Neural progenitor cell (in vitro differentiated cells): ENCODE results near the gene TNFRSF21. TPM values are rescaled to one million over a fixed set of nuclear protein-coding genes. Genes with fewer than 3 reads are reported as not detected.

Experiments
- DNase-seq: peaks from one replicate; pipeline ENCODE4 v3.0.0-alpha.2; 2016; ENCODE audit warnings: low spot score
- H2AFZ ChIP-seq: fragments of 200-600 bp; sonication (generic); replicated peaks from 2 replicates; pipeline ENCODE4 v1.6.1; 2016; ENCODE audit warnings: antibody characterized with exemption
- H3F3A ChIP-seq: fragments of 200-600 bp; sonication (generic); 2 replicates; pipeline ENCODE4 v1.6.1; 2016; ENCODE audit warnings: antibody characterized with exemption, low read depth
- H3K27ac ChIP-seq: fragments of 200-600 bp; sonication (generic); 2 replicates; pipeline ENCODE4 v1.5.1; 2016; ENCODE audit warnings: mild to moderate bottlenecking
- H3K27me3 ChIP-seq: fragments of 200-600 bp; sonication (generic); 2 replicates; pipeline ENCODE4 v1.6.1; 2016; ENCODE audit warnings: mild to moderate bottlenecking, moderate library complexity
- H3K36me3 ChIP-seq: fragments of 200-600 bp; sonication (generic); 2 replicates; pipeline ENCODE4 v1.5.1; 2016
- H3K4me1 ChIP-seq: fragments of 200-600 bp; sonication (generic); 2 replicates; pipeline ENCODE4 v1.6.1; 2016; ENCODE audit warnings: mixed run types
- H3K4me2 ChIP-seq: fragments of 200-600 bp; sonication (generic); 2 replicates; pipeline ENCODE4 v1.6.1; 2016
- H3K4me3 ChIP-seq: fragments of 200-600 bp; sonication (generic); 2 replicates; pipeline ENCODE4 v1.5.1; 2016
- H3K79me2 ChIP-seq: fragments of 200-600 bp; sonication (generic); 2 replicates; pipeline ENCODE4 v1.6.1; 2016; ENCODE audit warnings: low read depth
- H3K9ac ChIP-seq: fragments of 200-600 bp; sonication (generic); 2 replicates; pipeline ENCODE4 v1.6.1; 2016
- H3K9me3 ChIP-seq: fragments of 200-600 bp; sonication (generic); 2 replicates; pipeline ENCODE4 v1.5.1; 2016; ENCODE audit warnings: low read depth
- H4K20me1 ChIP-seq: fragments of 200-600 bp; sonication (generic); 2 replicates; pipeline ENCODE4 v1.6.1; 2016; ENCODE audit warnings: low read depth
- H3K27ac Mint-ChIP-seq: 3 replicates; pipeline ENCODE4 v1.8.0; 2021; ENCODE audit warnings: mixed read lengths
- H3K27me3 Mint-ChIP-seq: 2 replicates; pipeline ENCODE4 v1.8.0; 2022; ENCODE audit warnings: low read depth, mild to moderate bottlenecking, inconsistent platforms, moderate library complexity, mixed read lengths; ENCODE audit not compliant: insufficient read depth
- H3K36me3 Mint-ChIP-seq: 3 replicates; pipeline ENCODE4 v1.8.0; 2021; ENCODE audit warnings: mixed read lengths
- H3K4me1 Mint-ChIP-seq: 3 replicates; pipeline ENCODE4 v1.8.0; 2021; ENCODE audit warnings: mixed read lengths
- H3K4me3 Mint-ChIP-seq: 3 replicates; pipeline ENCODE4 v1.8.0; 2021; ENCODE audit warnings: mild to moderate bottlenecking, moderate library complexity, mixed read lengths
- H3K9me3 Mint-ChIP-seq: 3 replicates; pipeline ENCODE4 v1.8.0; 2020; ENCODE audit warnings: mixed read lengths
- CTCF ChIP-seq: fragments of 200-600 bp; sonication (generic); IDR thresholded peaks from 2 replicates; pipeline ENCODE4 v1.5.1; 2017; ENCODE audit warnings: antibody characterized with exemption, mild to moderate bottlenecking
- EZH2 ChIP-seq: fragments of 200-600 bp; sonication (generic); IDR thresholded peaks from 2 replicates; pipeline ENCODE4 v1.6.1; 2017; ENCODE audit warnings: antibody characterized with exemption, mild to moderate bottlenecking, moderate library complexity
- EZH2phosphoT487 ChIP-seq: fragments of 200-600 bp; sonication (generic); IDR thresholded peaks from 2 replicates; pipeline ENCODE4 v1.6.1; 2017; ENCODE audit warnings: antibody characterized with exemption
- total RNA-seq: library from RNA; depleted of rRNA; stranded (reverse); fragments of >200 nt; gene quantifications from 2 replicates; pipeline ENCODE4 v1.2.3, GENCODE V29; 2015; ENCODE audit warnings: low replicate concordance

TNFRSF21 gene
- total RNA-seq, 1 donor from 2014 or later = 16.9 TPM

GRCh38 chr6:47251396-47251795, 58.3 kb downstream of the TNFRSF21 start:
- Histone ChIP-seq H3K9me3 (no peaks in the 10 kb centered on the region), H3K9ac (no peak overlapping the region), H3F3A (no peaks in the 10 kb centered on the region), H3K4me3 (no peak overlapping the region), H2AFZ (no peak overlapping the region), H3K4me1 (peaks cover 3% of the 10 kb centered on the region), H3K79me2 (peaks cover under 1% of the 10 kb centered on the region), H3K4me2 (no peak overlapping the region), H3K36me3 (no peaks in the 10 kb centered on the region), H4K20me1 (no peaks in the 10 kb centered on the region), H3K27ac (no peak overlapping the region), H3K27me3 (no peaks in the 10 kb centered on the region)
- no peak for TF ChIP-seq EZH2
- Mint-ChIP-seq H3K27me3 (no peaks in the 10 kb centered on the region), H3K4me1 (peaks cover 25% of the 10 kb centered on the region), H3K9me3 (no peaks in the 10 kb centered on the region), H3K36me3 (peaks cover 10% of the 10 kb centered on the region), H3K4me3 (no peak overlapping the region), H3K27ac (no peak overlapping the region)
- DNase-seq = no peak

GRCh38 chr6:47250302-47250701, 59.4 kb downstream of the TNFRSF21 start:
- Mint-ChIP-seq H3K27me3 (no peaks in the 10 kb centered on the region), H3K9me3 (no peaks in the 10 kb centered on the region), H3K27ac (no peak overlapping the region), H3K36me3 (peaks cover 9% of the 10 kb centered on the region), H3K4me3 (no peak overlapping the region), H3K4me1 (peaks cover 30% of the 10 kb centered on the region)
- peaks cover 3% of the 10 kb centered on the region for H3K4me1 ChIP-seq
- H3K4me2 ChIP-seq = no peak overlapping the region
- H3K4me3 ChIP-seq = no peak overlapping the region
- no peaks in the 10 kb centered on the region for H3K36me3 ChIP-seq
- no peak overlapping the region for H2AFZ ChIP-seq
- H3K79me2 ChIP-seq = no peaks in the 10 kb centered on the region
- no peak overlapping the region for H3K27ac ChIP-seq
- TF ChIP-seq EZH2 (no peak), EZH2phosphoT487 (no peak), CTCF (no peak)
- no peaks in the 10 kb centered on the region for H4K20me1 ChIP-seq
- H3F3A ChIP-seq = no peaks in the 10 kb centered on the region
- no peak overlapping the region for H3K9ac ChIP-seq
- no peaks in the 10 kb centered on the region for H3K9me3 ChIP-seq
- no peaks in the 10 kb centered on the region for H3K27me3 ChIP-seq
- DNase-seq = no peak

- no peak for TF ChIP-seq CTCF
- no peak for TF ChIP-seq EZH2phosphoT487
- no peak for TF ChIP-seq EZH2
- Mint-ChIP-seq H3K27ac (no peak overlapping the region), H3K9me3 (no peaks in the 10 kb centered on the region), H3K36me3 (peaks cover 10% of the 10 kb centered on the region), H3K4me3 (no peak overlapping the region), H3K4me1 (peaks cover 33% of the 10 kb centered on the region), H3K27me3 (no peaks in the 10 kb centered on the region)
- H3K4me3 ChIP-seq = no peak overlapping the region
- DNase-seq = no peak
- no peaks in the 10 kb centered on the region for H3K27me3 ChIP-seq
- no peaks in the 10 kb centered on the region for H3K36me3 ChIP-seq
- H3K79me2 ChIP-seq = no peaks in the 10 kb centered on the region
- H3K4me2 ChIP-seq = no peak overlapping the region
- no peaks in the 10 kb centered on the region for H3F3A ChIP-seq
- H2AFZ ChIP-seq = no peak overlapping the region
- no peaks in the 10 kb centered on the region for H3K9me3 ChIP-seq
- no peaks in the 10 kb centered on the region for H4K20me1 ChIP-seq
- H3K27ac ChIP-seq = no peak overlapping the region
- H3K4me1 ChIP-seq = peaks cover 3% of the 10 kb centered on the region
- no peak overlapping the region for H3K9ac ChIP-seq
Measured at GRCh38 chr6:47248446-47248845, 61.3 kb downstream of the TNFRSF21 start.

GRCh38 chr6:47247227-47247797, 62.4 kb downstream of the TNFRSF21 start:
- Histone ChIP-seq H3K36me3 (no peaks in the 10 kb centered on the region), H3K4me2 (no peak overlapping the region), H3K9ac (no peak overlapping the region), H3K27ac (no peak overlapping the region), H3K9me3 (no peaks in the 10 kb centered on the region), H3K4me3 (no peak overlapping the region), H3K4me1 (peaks cover 4% of the 10 kb centered on the region), H2AFZ (no peak overlapping the region), H4K20me1 (no peaks in the 10 kb centered on the region), H3K79me2 (no peaks in the 10 kb centered on the region), H3F3A (no peaks in the 10 kb centered on the region), H3K27me3 (no peaks in the 10 kb centered on the region)
- DNase-seq = no peak
- H3K27me3 Mint-ChIP-seq = no peaks in the 10 kb centered on the region
- no peak for TF ChIP-seq EZH2phosphoT487
- H3K4me1 Mint-ChIP-seq = peaks cover 40% of the 10 kb centered on the region
- peaks cover 12% of the 10 kb centered on the region for H3K36me3 Mint-ChIP-seq
- no peaks in the 10 kb centered on the region for H3K9me3 Mint-ChIP-seq
- no peak overlapping the region for H3K27ac Mint-ChIP-seq
- no peak overlapping the region for H3K4me3 Mint-ChIP-seq
